SK-N-SH (cell line): Measurements from ENCODE around the gene OR2H1.

Experiments
- FOXJ3 ChIP-seq: sonication (generic); formaldehyde crosslinking; IDR thresholded peaks from 2 replicates; pipeline ENCODE4 v1.5.1; 2020; ENCODE audit warnings: mild to moderate bottlenecking, missing genetic modification reagents
- JUND ChIP-seq: IDR thresholded peaks from 2 replicates; pipeline ENCODE4 v1.4.0; 2012
- NRF1 ChIP-seq: IDR thresholded peaks from 2 replicates; pipeline ENCODE4 v1.6.1; 2012; ENCODE audit warnings: low read depth, mild to moderate bottlenecking, low read length
- POLR2AphosphoS5 ChIP-seq: IDR thresholded peaks from 2 replicates; pipeline ENCODE4 v1.6.1; 2012; ENCODE audit warnings: low read depth, low read length
- RFX5 ChIP-seq: IDR thresholded peaks from 2 replicates; pipeline ENCODE4 v1.6.1; 2012; ENCODE audit warnings: mild to moderate bottlenecking, improper control_type of control experiment, low read length
- TF ChIP-seq, protein P1 (sequence below): IDR thresholded peaks from 2 replicates; pipeline ENCODE4 v1.4.0; 2012; ENCODE audit warnings: low read depth, borderline replicate concordance
- TF ChIP-seq, protein P2 (sequence below): fragments of 200-600 bp; sonication (generic); IDR thresholded peaks from 2 replicates; pipeline ENCODE4 v1.6.1; 2017; ENCODE audit warnings: antibody characterized with exemption, mild to moderate bottlenecking, moderate library complexity
- TF ChIP-seq, protein P3 (sequence below): fragments of 150-350 bp; IDR thresholded peaks from 2 replicates; pipeline ENCODE4 v1.6.1; 2016; ENCODE audit warnings: mild to moderate bottlenecking, low read depth, low read length

DNA sequence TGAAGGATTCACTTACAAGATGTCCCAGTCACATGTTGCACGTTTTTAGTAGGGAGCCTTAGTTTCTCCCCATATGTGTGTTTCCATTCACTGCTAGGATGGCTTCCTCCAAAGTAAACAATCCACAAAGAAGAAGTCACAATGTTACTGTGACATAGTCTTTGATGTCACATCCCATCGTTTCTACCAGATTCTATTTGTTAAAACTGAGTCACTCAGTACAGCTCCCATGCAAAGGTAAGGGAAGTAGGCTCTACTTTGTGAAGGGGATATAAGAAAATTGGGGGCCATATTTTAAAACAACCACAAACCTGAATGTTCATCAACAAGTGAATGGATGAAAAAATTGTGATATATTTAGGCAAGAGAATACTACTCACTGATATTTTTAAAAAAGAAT lies at the start of gene OR2H1, which contains the start of gene OR11A1:
- TF ChIP-seq, protein P1, sequence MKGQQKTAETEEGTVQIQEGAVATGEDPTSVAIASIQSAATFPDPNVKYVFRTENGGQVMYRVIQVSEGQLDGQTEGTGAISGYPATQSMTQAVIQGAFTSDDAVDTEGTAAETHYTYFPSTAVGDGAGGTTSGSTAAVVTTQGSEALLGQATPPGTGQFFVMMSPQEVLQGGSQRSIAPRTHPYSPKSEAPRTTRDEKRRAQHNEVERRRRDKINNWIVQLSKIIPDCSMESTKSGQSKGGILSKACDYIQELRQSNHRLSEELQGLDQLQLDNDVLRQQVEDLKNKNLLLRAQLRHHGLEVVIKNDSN = no peak
- TF ChIP-seq, protein P2, sequence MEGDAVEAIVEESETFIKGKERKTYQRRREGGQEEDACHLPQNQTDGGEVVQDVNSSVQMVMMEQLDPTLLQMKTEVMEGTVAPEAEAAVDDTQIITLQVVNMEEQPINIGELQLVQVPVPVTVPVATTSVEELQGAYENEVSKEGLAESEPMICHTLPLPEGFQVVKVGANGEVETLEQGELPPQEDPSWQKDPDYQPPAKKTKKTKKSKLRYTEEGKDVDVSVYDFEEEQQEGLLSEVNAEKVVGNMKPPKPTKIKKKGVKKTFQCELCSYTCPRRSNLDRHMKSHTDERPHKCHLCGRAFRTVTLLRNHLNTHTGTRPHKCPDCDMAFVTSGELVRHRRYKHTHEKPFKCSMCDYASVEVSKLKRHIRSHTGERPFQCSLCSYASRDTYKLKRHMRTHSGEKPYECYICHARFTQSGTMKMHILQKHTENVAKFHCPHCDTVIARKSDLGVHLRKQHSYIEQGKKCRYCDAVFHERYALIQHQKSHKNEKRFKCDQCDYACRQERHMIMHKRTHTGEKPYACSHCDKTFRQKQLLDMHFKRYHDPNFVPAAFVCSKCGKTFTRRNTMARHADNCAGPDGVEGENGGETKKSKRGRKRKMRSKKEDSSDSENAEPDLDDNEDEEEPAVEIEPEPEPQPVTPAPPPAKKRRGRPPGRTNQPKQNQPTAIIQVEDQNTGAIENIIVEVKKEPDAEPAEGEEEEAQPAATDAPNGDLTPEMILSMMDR = no peak
- TF ChIP-seq POLR2AphosphoS5 (no peak), FOXJ3 (CRISPR knock-in tag) (no peak), NRF1 (no peak), JUND (no peak), RFX5 (no peak)
- TF ChIP-seq, protein P3, sequence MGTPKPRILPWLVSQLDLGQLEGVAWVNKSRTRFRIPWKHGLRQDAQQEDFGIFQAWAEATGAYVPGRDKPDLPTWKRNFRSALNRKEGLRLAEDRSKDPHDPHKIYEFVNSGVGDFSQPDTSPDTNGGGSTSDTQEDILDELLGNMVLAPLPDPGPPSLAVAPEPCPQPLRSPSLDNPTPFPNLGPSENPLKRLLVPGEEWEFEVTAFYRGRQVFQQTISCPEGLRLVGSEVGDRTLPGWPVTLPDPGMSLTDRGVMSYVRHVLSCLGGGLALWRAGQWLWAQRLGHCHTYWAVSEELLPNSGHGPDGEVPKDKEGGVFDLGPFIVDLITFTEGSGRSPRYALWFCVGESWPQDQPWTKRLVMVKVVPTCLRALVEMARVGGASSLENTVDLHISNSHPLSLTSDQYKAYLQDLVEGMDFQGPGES = no peak
